ENCODE measurements around the gene ATP2B2. TPM values are rescaled to one million over a fixed set of nuclear protein-coding genes. Genes with fewer than 3 reads are reported as not detected.
"Not testable (repeated sequence)": the region's sequence is repeated elsewhere in the genome, so short reads cannot be mapped to it uniquely, and the experiment has no call there.

ATP2B2 gene
- total RNA-seq, 1 experiment from 2014 or later = 0.22 TPM

- no peak overlapping the region for H3K4me2 ChIP-seq (ENCODE audit: low read depth, low read length, poor library complexity, severe bottlenecking)
- no peak overlapping the region for H3K27ac ChIP-seq (ENCODE audit: low read length)
- no peak overlapping the region for H3K9ac ChIP-seq (ENCODE audit: low read length)
- no peaks in the 10 kb centered on the region for H3K9me2 ChIP-seq (replicated peaks; ENCODE audit: insufficient read depth, low read length)
- H4K20me1 ChIP-seq (ENCODE audit: insufficient read depth, low read depth, low read length) = no peaks in the 10 kb centered on the region
- H3K27me3 ChIP-seq (ENCODE audit: low read length) = no peaks in the 10 kb centered on the region
- H3K79me2 ChIP-seq (ENCODE audit: low read length) = peaks cover 3% of the 10 kb centered on the region; the same call in 1 of the 2 replicates
- no peaks in the 10 kb centered on the region for H3K4me1 ChIP-seq (ENCODE audit: low read length)
- H2AFZ ChIP-seq (ENCODE audit: low read length) = no peak overlapping the region
- H3K4me3 ChIP-seq (ENCODE audit: low read length) = no peak overlapping the region
- no peaks in the 10 kb centered on the region for H3K9me3 ChIP-seq (ENCODE audit: low read length)
- DNase-seq = no peak
- peaks cover 37% of the 10 kb centered on the region for H3K36me3 ChIP-seq (ENCODE audit: insufficient read depth, low read length)
These were observed 200.5 kb downstream of the ATP2B2 start for GRCh38 chr3:10304905-10305304.

GRCh38 chr3:10303785-10304184 lies 201.6 kb downstream of the ATP2B2 start:
- DNase-seq = no peak
- no peak overlapping the region for H3K4me3 ChIP-seq (ENCODE audit: low read length)
- no peaks in the 10 kb centered on the region for H3K4me1 ChIP-seq (ENCODE audit: low read length)
- no peak overlapping the region for H3K9ac ChIP-seq (ENCODE audit: low read length)
- no peaks in the 10 kb centered on the region for H4K20me1 ChIP-seq (ENCODE audit: insufficient read depth, low read depth, low read length)
- no peaks in the 10 kb centered on the region for H3K9me3 ChIP-seq (ENCODE audit: low read length)
- peaks cover 3% of the 10 kb centered on the region; the same call in 1 of the 2 replicates for H3K79me2 ChIP-seq (ENCODE audit: low read length)
- H2AFZ ChIP-seq (ENCODE audit: low read length) = no peak overlapping the region
- no peak overlapping the region for H3K27ac ChIP-seq (ENCODE audit: low read length)
- no peaks in the 10 kb centered on the region for H3K9me2 ChIP-seq (replicated peaks; ENCODE audit: insufficient read depth, low read length)
- no peaks in the 10 kb centered on the region for H3K27me3 ChIP-seq (ENCODE audit: low read length)
- no peak overlapping the region for H3K4me2 ChIP-seq (ENCODE audit: low read depth, low read length, poor library complexity, severe bottlenecking)
- peaks cover 38% of the 10 kb centered on the region for H3K36me3 ChIP-seq (ENCODE audit: insufficient read depth, low read length)

DNA sequence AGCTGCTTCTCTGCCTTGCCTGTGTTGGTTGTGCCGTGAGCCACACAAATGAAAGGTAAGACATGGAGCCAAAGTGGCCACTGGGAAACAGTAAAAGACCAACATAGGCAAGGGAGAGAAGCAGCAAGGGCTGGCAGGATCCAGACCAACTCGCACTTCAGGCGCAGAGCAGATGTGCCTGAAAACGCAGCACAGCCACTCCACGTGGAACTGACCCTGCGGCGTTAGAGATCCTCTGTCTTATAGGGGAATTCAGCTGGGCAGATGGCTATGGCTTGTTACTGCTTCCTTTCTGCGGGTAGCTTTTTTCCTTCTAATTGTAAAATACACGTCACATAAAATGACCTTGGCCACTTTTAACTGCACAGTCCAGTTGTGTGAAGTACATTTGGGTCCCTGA lies 202.3 kb downstream of the ATP2B2 start:
- H3K4me1 ChIP-seq (ENCODE audit: low read length) = no peaks in the 10 kb centered on the region
- no peak overlapping the region for H3K4me2 ChIP-seq (ENCODE audit: low read depth, low read length, poor library complexity, severe bottlenecking)
- H3K79me2 ChIP-seq (ENCODE audit: low read length) = peaks cover 3% of the 10 kb centered on the region; the same call in 1 of the 2 replicates
- H2AFZ ChIP-seq (ENCODE audit: low read length) = no peak overlapping the region
- no peaks in the 10 kb centered on the region for H3K9me2 ChIP-seq (replicated peaks; ENCODE audit: insufficient read depth, low read length)
- DNase-seq = no peak
- H4K20me1 ChIP-seq (ENCODE audit: insufficient read depth, low read depth, low read length) = no peaks in the 10 kb centered on the region
- H3K9ac ChIP-seq (ENCODE audit: low read length) = no peak overlapping the region
- peaks cover 33% of the 10 kb centered on the region for H3K36me3 ChIP-seq (ENCODE audit: insufficient read depth, low read length)
- no peaks in the 10 kb centered on the region for H3K9me3 ChIP-seq (ENCODE audit: low read length)
- H3K27ac ChIP-seq (ENCODE audit: low read length) = no peak overlapping the region
- no peaks in the 10 kb centered on the region for H3K27me3 ChIP-seq (ENCODE audit: low read length)
- no peak overlapping the region for H3K4me3 ChIP-seq (ENCODE audit: low read length)

GRCh38 chr3:10300087-10300486 lies 205.3 kb downstream of the ATP2B2 start:
- Histone ChIP-seq H2AFZ (ENCODE audit: low read length) (no peak overlapping the region), H3K4me2 (ENCODE audit: low read depth, low read length, poor library complexity, severe bottlenecking) (no peak overlapping the region), H3K9ac (ENCODE audit: low read length) (no peak overlapping the region), H3K9me2 (replicated peaks; ENCODE audit: insufficient read depth, low read length) (no peaks in the 10 kb centered on the region), H3K4me1 (ENCODE audit: low read length) (no peaks in the 10 kb centered on the region), H4K20me1 (ENCODE audit: insufficient read depth, low read depth, low read length) (no peaks in the 10 kb centered on the region), H3K79me2 (ENCODE audit: low read length) (peaks cover 3% of the 10 kb centered on the region; the same call in 1 of the 2 replicates), H3K36me3 (ENCODE audit: insufficient read depth, low read length) (peaks cover 39% of the 10 kb centered on the region), H3K27me3 (ENCODE audit: low read length) (no peaks in the 10 kb centered on the region), H3K27ac (ENCODE audit: low read length) (no peak overlapping the region), H3K9me3 (ENCODE audit: low read length) (no peaks in the 10 kb centered on the region), H3K4me3 (ENCODE audit: low read length) (no peak overlapping the region)
- no peak for DNase-seq

GRCh38 chr3:10299679-10300078 lies 205.7 kb downstream of the ATP2B2 start:
- Histone ChIP-seq H3K9me2 (replicated peaks; ENCODE audit: insufficient read depth, low read length) (no peaks in the 10 kb centered on the region), H3K4me1 (ENCODE audit: low read length) (no peaks in the 10 kb centered on the region), H2AFZ (ENCODE audit: low read length) (no peak overlapping the region), H3K27me3 (ENCODE audit: low read length) (no peaks in the 10 kb centered on the region), H3K4me2 (ENCODE audit: low read depth, low read length, poor library complexity, severe bottlenecking) (no peak overlapping the region), H3K4me3 (ENCODE audit: low read length) (no peak overlapping the region), H3K9me3 (ENCODE audit: low read length) (no peaks in the 10 kb centered on the region), H3K9ac (ENCODE audit: low read length) (no peak overlapping the region), H3K27ac (ENCODE audit: low read length) (no peak overlapping the region), H3K79me2 (ENCODE audit: low read length) (peaks cover 3% of the 10 kb centered on the region; the same call in 1 of the 2 replicates), H4K20me1 (ENCODE audit: insufficient read depth, low read depth, low read length) (no peaks in the 10 kb centered on the region), H3K36me3 (ENCODE audit: insufficient read depth, low read length) (peaks cover 39% of the 10 kb centered on the region)
- no peak for DNase-seq

DNA sequence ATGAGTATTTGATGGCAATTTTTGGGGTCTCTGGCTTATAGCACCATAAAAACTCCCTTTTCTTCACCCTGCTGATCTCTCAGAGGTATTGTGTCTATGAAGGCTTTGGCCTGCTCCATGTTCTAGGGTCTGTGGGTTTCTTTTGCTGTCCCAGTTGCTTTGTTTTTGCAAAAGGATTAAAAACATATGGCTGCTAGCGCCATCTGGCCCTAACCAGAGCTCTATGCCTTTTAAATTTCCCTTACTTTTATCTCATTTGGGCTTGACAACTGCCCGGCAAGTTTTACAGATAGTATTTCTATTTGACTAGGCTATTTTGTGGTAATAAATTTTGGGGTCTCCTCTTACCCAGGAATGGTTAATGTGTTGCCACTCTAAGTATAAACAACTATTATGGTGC lies 206.2 kb downstream of the ATP2B2 start:
- no peak overlapping the region for H3K27ac ChIP-seq (ENCODE audit: low read length)
- no peaks in the 10 kb centered on the region for H3K4me1 ChIP-seq (ENCODE audit: low read length)
- no peak overlapping the region for H3K4me2 ChIP-seq (ENCODE audit: low read depth, low read length, poor library complexity, severe bottlenecking)
- peaks cover 39% of the 10 kb centered on the region for H3K36me3 ChIP-seq (ENCODE audit: insufficient read depth, low read length)
- H3K9me2 ChIP-seq (replicated peaks; ENCODE audit: insufficient read depth, low read length) = no peaks in the 10 kb centered on the region
- H3K9me3 ChIP-seq (ENCODE audit: low read length) = no peaks in the 10 kb centered on the region
- H3K27me3 ChIP-seq (ENCODE audit: low read length) = no peaks in the 10 kb centered on the region
- no peak overlapping the region for H3K9ac ChIP-seq (ENCODE audit: low read length)
- DNase-seq = no peak
- H2AFZ ChIP-seq (ENCODE audit: low read length) = no peak overlapping the region
- H4K20me1 ChIP-seq (ENCODE audit: insufficient read depth, low read depth, low read length) = no peaks in the 10 kb centered on the region
- H3K4me3 ChIP-seq (ENCODE audit: low read length) = no peak overlapping the region
- peaks cover 3% of the 10 kb centered on the region; the same call in 1 of the 2 replicates for H3K79me2 ChIP-seq (ENCODE audit: low read length)

DNA sequence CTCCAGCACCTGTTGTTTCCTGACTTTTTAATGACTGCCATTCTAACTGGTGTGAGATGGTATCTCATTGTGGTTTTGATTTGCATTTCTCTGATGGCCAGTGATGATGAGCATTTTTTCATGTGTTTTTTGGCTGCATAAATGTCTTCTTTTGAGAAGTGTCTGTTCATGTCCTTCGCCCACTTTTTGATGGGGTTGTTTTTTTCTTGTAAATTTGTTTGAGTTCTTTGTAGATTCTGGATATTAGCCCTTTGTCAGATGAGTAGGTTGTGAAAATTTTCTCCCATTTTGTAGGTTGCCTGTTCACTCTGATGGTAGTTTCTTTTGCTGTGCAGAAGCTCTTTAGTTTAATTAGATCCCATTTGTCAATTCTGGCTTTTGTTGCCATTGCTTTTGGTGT lies 207.3 kb downstream of the ATP2B2 start:
- H3K36me3 ChIP-seq (ENCODE audit: insufficient read depth, low read length) = peaks cover 33% of the 10 kb centered on the region
- H3K79me2 ChIP-seq (ENCODE audit: low read length) = not testable (repeated sequence)

GRCh38 chr3:10294030-10294586 lies 211.3 kb downstream of the ATP2B2 start:
- H3K4me2 ChIP-seq (ENCODE audit: low read depth, low read length, poor library complexity, severe bottlenecking) = no peak overlapping the region
- DNase-seq = no peak

More for the DNA sequence above, 207.3 kb downstream of the ATP2B2 start:
- not testable (repeated sequence) for H4K20me1 ChIP-seq (ENCODE audit: insufficient read depth, low read depth, low read length); H3K9me3 ChIP-seq (ENCODE audit: low read length); H3K9me2 ChIP-seq (replicated peaks; ENCODE audit: insufficient read depth, low read length); DNase-seq; H3K27ac ChIP-seq (ENCODE audit: low read length); H3K4me2 ChIP-seq (ENCODE audit: low read depth, low read length, poor library complexity, severe bottlenecking); H3K27me3 ChIP-seq (ENCODE audit: low read length); H3K9ac ChIP-seq (ENCODE audit: low read length); H3K4me1 ChIP-seq (ENCODE audit: low read length); H2AFZ ChIP-seq (ENCODE audit: low read length); H3K4me3 ChIP-seq (ENCODE audit: low read length)

More at GRCh38 chr3:10294030-10294586, 211.3 kb downstream of the ATP2B2 start:
- H3K9me3 ChIP-seq (ENCODE audit: low read length) = no peaks in the 10 kb centered on the region
- H3K27me3 ChIP-seq (ENCODE audit: low read length) = no peaks in the 10 kb centered on the region
- H3K79me2 ChIP-seq (ENCODE audit: low read length) = no peaks in the 10 kb centered on the region
- no peak overlapping the region for H3K9ac ChIP-seq (ENCODE audit: low read length)
- no peaks in the 10 kb centered on the region for H4K20me1 ChIP-seq (ENCODE audit: insufficient read depth, low read depth, low read length)
- H3K9me2 ChIP-seq (replicated peaks; ENCODE audit: insufficient read depth, low read length) = no peaks in the 10 kb centered on the region
- H3K4me1 ChIP-seq (ENCODE audit: low read length) = no peaks in the 10 kb centered on the region
- H3K4me3 ChIP-seq (ENCODE audit: low read length) = no peak overlapping the region
- no peak overlapping the region for H3K27ac ChIP-seq (ENCODE audit: low read length)
- H2AFZ ChIP-seq (ENCODE audit: low read length) = no peak overlapping the region
- peaks cover 9% of the 10 kb centered on the region for H3K36me3 ChIP-seq (ENCODE audit: insufficient read depth, low read length)

Measured in Karpas-422 (cell line).